ENCODE data around the gene ZNF35. TPM values are rescaled to one million over a fixed set of nuclear protein-coding genes. Genes with fewer than 3 reads are reported as not detected.

The ZNF35 gene
- total RNA-seq, 2 donors from 2014 or later, result 7.1 to 14.9 TPM

DNA sequence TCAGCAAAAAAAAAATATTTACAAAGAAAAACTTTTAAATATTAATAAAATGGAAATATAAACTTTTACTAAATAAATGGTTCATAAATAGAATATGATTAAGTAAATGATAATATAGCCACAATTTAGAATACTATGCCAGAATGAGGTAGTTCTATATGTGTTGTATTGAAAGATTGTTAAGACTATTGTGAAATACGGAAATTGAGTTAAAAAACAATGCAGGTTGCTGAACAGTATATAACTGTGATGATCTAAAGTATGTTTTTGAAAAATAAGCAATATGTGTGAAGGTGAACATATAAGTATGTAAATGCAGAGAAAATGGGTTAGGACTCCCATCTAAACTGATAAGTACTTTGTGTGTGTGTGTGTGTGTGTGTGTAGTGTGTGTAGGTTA is 1.2 kb downstream of the ZNF35 start:
- Histone ChIP-seq H3K4me1 (replicated peaks) (no peaks in the 10 kb centered on the region), H3K27me3 (replicated peaks; ENCODE audit: insufficient read depth) (no peaks in the 10 kb centered on the region), H3K9me3 (no peaks in the 10 kb centered on the region), H3K4me3 (no peak overlapping the region), H3K27ac (no peak overlapping the region), H3K36me3 (peaks cover 0 to 10% of the 10 kb centered on the region in 2 donors)
- TF ChIP-seq POLR2A (IDR thresholded peaks at IDR 0.05), result no peak
- TF ChIP-seq, protein P1, sequence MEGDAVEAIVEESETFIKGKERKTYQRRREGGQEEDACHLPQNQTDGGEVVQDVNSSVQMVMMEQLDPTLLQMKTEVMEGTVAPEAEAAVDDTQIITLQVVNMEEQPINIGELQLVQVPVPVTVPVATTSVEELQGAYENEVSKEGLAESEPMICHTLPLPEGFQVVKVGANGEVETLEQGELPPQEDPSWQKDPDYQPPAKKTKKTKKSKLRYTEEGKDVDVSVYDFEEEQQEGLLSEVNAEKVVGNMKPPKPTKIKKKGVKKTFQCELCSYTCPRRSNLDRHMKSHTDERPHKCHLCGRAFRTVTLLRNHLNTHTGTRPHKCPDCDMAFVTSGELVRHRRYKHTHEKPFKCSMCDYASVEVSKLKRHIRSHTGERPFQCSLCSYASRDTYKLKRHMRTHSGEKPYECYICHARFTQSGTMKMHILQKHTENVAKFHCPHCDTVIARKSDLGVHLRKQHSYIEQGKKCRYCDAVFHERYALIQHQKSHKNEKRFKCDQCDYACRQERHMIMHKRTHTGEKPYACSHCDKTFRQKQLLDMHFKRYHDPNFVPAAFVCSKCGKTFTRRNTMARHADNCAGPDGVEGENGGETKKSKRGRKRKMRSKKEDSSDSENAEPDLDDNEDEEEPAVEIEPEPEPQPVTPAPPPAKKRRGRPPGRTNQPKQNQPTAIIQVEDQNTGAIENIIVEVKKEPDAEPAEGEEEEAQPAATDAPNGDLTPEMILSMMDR (IDR thresholded peaks at IDR 0.05), result no peak
- no peak for TF ChIP-seq POLR2AphosphoS5 (IDR thresholded peaks at IDR 0.05)
- intact Hi-C loops (cut with DNase I), result no loop called here
- 76% methylated on average over 1 of the region's 1 CpG for WGBS
- DNase-seq (ENCODE audit: low spot score), result no peak

DNA sequence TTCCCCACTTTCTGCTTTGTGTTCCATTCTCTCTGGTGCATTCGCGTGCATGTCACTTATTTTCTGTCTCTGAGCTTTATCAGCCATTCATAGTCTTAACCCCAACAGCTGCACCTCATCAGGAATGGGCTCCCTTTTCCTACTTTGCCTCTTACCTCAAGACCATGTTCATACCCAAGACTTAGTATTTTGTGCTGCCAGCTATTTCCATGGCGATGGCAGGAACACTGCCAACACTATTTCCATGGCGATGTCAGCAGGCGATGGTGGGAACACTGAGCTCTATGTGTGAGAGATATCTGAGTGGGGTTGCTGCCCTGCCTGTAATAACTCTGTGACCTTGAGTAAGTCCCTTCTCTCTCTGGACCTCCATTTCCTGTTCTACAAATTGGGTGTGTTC is 5.5 kb downstream of the ZNF35 start:
- H3K9me3 ChIP-seq, result no peaks in the 10 kb centered on the region
- H3K27me3 ChIP-seq (replicated peaks; ENCODE audit: insufficient read depth), result no peaks in the 10 kb centered on the region
- no peak for DNase-seq (ENCODE audit: low spot score)
- WGBS, result 96% methylated on average over 5 of the region's 5 CpGs
- no peaks in the 10 kb centered on the region for H3K4me1 ChIP-seq (replicated peaks)
- intact Hi-C loops (cut with DNase I), result no loop called here
- no peak overlapping the region for H3K27ac ChIP-seq
- TF ChIP-seq POLR2AphosphoS5 (IDR thresholded peaks at IDR 0.05) (no peak), POLR2A (IDR thresholded peaks at IDR 0.05) (no peak)
- TF ChIP-seq, protein P1 (IDR thresholded peaks at IDR 0.05), result no peak
- H3K4me3 ChIP-seq, result no peak overlapping the region
- peaks cover 0 to 32% of the 10 kb centered on the region in 2 donors for H3K36me3 ChIP-seq

DNA sequence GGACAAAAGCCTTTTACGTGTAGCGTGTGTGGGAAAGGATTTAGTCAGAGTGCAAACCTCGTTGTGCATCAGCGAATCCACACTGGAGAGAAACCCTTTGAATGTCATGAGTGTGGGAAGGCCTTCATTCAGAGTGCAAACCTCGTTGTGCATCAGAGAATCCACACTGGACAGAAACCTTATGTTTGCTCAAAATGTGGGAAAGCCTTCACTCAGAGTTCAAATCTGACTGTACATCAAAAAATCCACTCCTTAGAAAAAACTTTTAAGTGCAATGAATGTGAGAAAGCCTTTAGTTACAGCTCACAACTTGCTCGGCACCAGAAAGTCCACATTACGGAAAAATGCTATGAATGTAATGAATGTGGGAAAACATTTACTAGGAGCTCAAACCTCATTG is 10.5 kb downstream of the ZNF35 start:
- TF ChIP-seq POLR2A (IDR thresholded peaks at IDR 0.05) (no peak), POLR2AphosphoS5 (IDR thresholded peaks at IDR 0.05) (no peak)
- TF ChIP-seq, protein P1 (IDR thresholded peaks at IDR 0.05), result no peak
- no peaks in the 10 kb centered on the region for H3K9me3 ChIP-seq
- peaks cover 0 to 30% of the 10 kb centered on the region in 2 donors for H3K36me3 ChIP-seq
- H3K27ac ChIP-seq, result no peak overlapping the region
- WGBS, result 97% methylated on average over 7 of the region's 7 CpGs
- no peak for DNase-seq (ENCODE audit: low spot score)
- no peak overlapping the region for H3K4me3 ChIP-seq
- intact Hi-C loops (cut with DNase I), result no loop called here
- no peaks in the 10 kb centered on the region for H3K27me3 ChIP-seq (replicated peaks; ENCODE audit: insufficient read depth)
- no peaks in the 10 kb centered on the region for H3K4me1 ChIP-seq (replicated peaks)

DNA sequence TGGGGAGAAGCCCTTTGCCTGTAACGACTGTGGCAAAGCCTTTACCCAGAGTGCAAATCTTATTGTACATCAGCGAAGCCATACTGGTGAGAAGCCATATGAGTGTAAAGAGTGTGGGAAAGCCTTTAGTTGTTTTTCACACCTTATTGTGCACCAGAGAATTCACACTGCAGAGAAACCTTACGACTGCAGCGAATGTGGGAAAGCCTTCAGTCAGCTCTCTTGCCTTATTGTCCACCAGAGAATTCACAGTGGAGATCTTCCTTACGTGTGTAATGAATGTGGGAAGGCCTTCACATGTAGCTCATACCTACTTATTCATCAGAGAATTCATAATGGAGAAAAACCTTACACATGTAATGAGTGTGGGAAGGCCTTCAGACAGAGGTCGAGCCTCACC is 10.9 kb downstream of the ZNF35 start:
- Histone ChIP-seq H3K27me3 (replicated peaks; ENCODE audit: insufficient read depth) (no peaks in the 10 kb centered on the region), H3K27ac (no peak overlapping the region), H3K36me3 (peaks cover 0 to 30% of the 10 kb centered on the region in 2 donors), H3K9me3 (no peaks in the 10 kb centered on the region), H3K4me1 (replicated peaks) (no peaks in the 10 kb centered on the region), H3K4me3 (no peak overlapping the region)
- DNase-seq (ENCODE audit: low spot score), result no peak
- WGBS, result 96% methylated on average over 6 of the region's 6 CpGs
- intact Hi-C loops (cut with DNase I), result no loop called here
- TF ChIP-seq, protein P1 (IDR thresholded peaks at IDR 0.05), result no peak
- TF ChIP-seq POLR2A (IDR thresholded peaks at IDR 0.05) (no peak), POLR2AphosphoS5 (IDR thresholded peaks at IDR 0.05) (no peak)

DNA sequence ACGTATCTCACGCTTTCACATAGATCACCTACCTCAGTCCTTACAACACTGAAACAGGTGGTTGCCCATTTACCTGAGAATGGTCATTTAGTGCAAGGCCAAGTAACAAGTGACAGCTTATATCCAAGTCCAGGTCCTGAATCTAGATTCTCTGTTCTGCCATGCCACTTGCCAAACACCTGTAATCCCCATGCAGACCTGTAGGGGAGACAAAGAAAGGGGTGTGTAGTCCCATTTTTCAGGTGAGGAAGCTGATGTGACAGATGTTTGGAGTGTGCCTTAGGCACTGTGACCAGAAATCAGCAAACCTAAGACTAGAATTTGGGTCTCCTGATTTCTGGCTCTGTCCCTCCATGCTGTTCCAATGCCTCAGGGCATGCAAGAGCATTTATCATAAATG is 12.7 kb downstream of the ZNF35 start:
- Histone ChIP-seq H3K4me3 (no peak overlapping the region), H3K9me3 (no peaks in the 10 kb centered on the region), H3K36me3 (peaks cover 0 to 30% of the 10 kb centered on the region in 2 donors), H3K27ac (no peak overlapping the region), H3K27me3 (replicated peaks; ENCODE audit: insufficient read depth) (no peaks in the 10 kb centered on the region), H3K4me1 (replicated peaks) (no peaks in the 10 kb centered on the region)
- intact Hi-C loops (cut with DNase I), result no loop called here
- TF ChIP-seq POLR2AphosphoS5 (IDR thresholded peaks at IDR 0.05) (no peak), POLR2A (IDR thresholded peaks at IDR 0.05) (no peak)
- TF ChIP-seq, protein P1 (IDR thresholded peaks at IDR 0.05), result no peak
- 100% methylated on average over 2 of the region's 2 CpGs for WGBS
- DNase-seq (ENCODE audit: low spot score), result no peak

Measured in prostate gland (tissue), 2 donors.